SHP77 (cell line): ENCODE results near the gene GJA8.
"Not testable (repeated sequence)": the region's sequence is repeated elsewhere in the genome, so short reads cannot be mapped to it uniquely, and the experiment has no call there.

Experiments
- DNase-seq, 2 experiments: peaks; one replicate each; lab custom pipeline; 2025; lab: John Stamatoyannopoulos, UW

Gene GJA8

GRCh38 chr1:147927689-147928088 is 25.1 kb downstream of the GJA8 start:
- not testable (repeated sequence) for DNase-seq

- peak; percentile 94 to 97 for DNase-seq
Measured at GRCh38 chr1:147928236-147929132, 25.9 kb downstream of the GJA8 start, which contains the start of gene GPR89B. Gene GPR89B, plus strand, starts transcription at chr1:147928420. Its CDS starts 117 bp downstream, at chr1:147928537.

GRCh38 chr1:147931137-147931536 is 28.5 kb downstream of the GJA8 start:
- DNase-seq, result not testable (repeated sequence)

DNA sequence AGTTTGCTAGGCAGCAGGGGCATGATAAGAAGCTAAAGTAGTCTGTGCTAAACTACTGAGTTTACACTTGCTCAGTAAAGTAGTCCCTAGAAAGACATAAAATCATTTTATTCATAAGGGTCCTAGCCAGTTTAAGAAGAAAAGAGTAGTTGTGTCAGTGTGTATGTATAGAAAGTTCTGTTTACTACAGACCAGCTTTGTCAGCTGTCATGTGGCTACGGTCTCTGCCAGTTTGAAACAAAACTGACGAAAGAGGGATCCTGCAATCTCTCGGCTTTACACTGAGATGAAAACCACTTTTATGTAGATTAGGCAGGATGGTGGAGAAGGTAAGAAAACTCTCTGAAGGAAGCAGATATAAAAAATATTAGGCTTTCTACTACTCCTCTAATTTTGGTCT is 32.7 kb downstream of the GJA8 start:
- DNase-seq, result not testable (repeated sequence)

- not testable (repeated sequence) for DNase-seq
Measured at GRCh38 chr1:147940456-147940855, 37.9 kb downstream of the GJA8 start.

DNA sequence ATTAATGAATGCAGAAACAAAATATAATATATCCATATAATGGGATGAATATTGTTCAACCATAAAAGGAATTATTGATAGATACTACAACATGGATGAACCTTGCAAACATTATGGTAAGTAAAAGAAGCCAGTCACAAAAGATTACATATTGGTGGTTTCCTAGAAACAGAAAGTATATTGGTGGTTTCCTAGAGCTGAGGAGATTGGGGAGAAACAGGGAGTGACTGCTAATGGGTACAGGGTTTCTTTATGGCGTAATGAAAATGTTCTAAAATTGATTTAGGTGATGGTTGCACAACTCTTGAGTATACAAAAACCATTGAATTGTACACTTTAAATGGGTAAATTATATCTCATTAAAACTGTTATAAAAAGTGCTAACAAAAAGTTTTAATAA is 40.0 kb downstream of the GJA8 start:
- DNase-seq, result not testable (repeated sequence)

DNA sequence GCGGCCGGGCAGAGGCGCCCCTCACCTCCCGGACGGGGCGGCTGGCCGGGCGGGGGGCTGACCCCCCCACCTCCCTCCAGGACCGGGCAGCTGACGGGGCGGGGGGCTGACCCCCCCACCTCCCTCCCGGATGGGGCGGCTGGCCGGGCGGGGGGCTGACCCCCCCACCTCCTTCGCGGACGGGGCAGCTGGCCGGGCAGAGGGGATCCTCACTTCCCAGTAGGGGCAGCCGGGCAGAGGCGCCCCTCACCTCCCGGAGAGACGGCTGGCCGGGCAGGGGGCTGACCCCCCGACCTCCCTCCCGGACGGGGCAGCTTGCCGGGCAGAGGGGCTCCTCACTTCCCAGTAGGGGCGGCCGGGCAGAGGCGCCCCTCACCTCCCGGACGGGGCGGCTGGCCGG is 46.9 kb downstream of the GJA8 start:
- DNase-seq, result not testable (repeated sequence)
